HepG2 (cell line): ENCODE measurements around the gene BFSP1. TPM values are rescaled to one million over a fixed set of nuclear protein-coding genes. Genes with fewer than 3 reads are reported as not detected.

Experiments
- FOSL1 ChIP-seq: sonication (generic); formaldehyde crosslinking; IDR thresholded peaks from 2 replicates; pipeline ENCODE4 v1.9.0; 2021; ENCODE audit warnings: missing genetic modification reagents, borderline replicate concordance
- GATAD1 ChIP-seq: IDR thresholded peaks from 2 replicates; pipeline ENCODE4 v1.6.1; 2016; ENCODE audit warnings: missing genetic modification reagents, missing compliant biosample characterization
- HDAC6 ChIP-seq: fragments of 200-600 bp; sonication (generic); IDR thresholded peaks from 2 replicates; pipeline ENCODE4 v1.7.0; 2017; ENCODE audit warnings: mild to moderate bottlenecking, antibody characterized with exemption, low read length, low read depth
- MXD1 ChIP-seq: sonication (generic); formaldehyde crosslinking; IDR thresholded peaks from 2 replicates; pipeline ENCODE4 v1.4.0; 2020; ENCODE audit warnings: mild to moderate bottlenecking, missing genetic modification reagents
- PAF1 ChIP-seq: IDR thresholded peaks from 2 replicates; pipeline ENCODE4 v1.6.1; 2016; ENCODE audit warnings: missing genetic modification reagents, missing compliant biosample characterization
- RFX1 ChIP-seq: fragments of 450-650 bp; IDR thresholded peaks from 2 replicates; pipeline ENCODE4 v1.6.1; 2017
- TBL1XR1 ChIP-seq: fragments of 150-350 bp; IDR thresholded peaks from 2 replicates; pipeline ENCODE4 v1.6.1; 2014; ENCODE audit warnings: borderline replicate concordance, low read length; ENCODE audit not compliant: partially characterized antibody
- TFDP2 ChIP-seq: sonication (generic); formaldehyde crosslinking; IDR thresholded peaks from 2 replicates; pipeline ENCODE4 v1.4.0; 2020; ENCODE audit warnings: missing genetic modification reagents
- TGIF2 ChIP-seq: IDR thresholded peaks from 2 replicates; pipeline ENCODE4 v1.6.1; 2016; ENCODE audit warnings: control low read depth, missing compliant biosample characterization
- XRCC5 ChIP-seq: fragments of 200-400 bp; formaldehyde crosslinking; optimal IDR thresholded peaks from 2 replicates; pipeline ENCODE3; 2017; ENCODE audit warnings: mild to moderate bottlenecking, low read length
- YEATS2 ChIP-seq: sonication (generic); formaldehyde crosslinking; IDR thresholded peaks from 2 replicates; pipeline ENCODE4 v1.4.0; 2020; ENCODE audit warnings: missing genetic modification reagents, borderline replicate concordance
- ZBTB43 ChIP-seq: sonication (generic); formaldehyde crosslinking; conservative IDR thresholded peaks from 2 replicates; pipeline ENCODE4 v1.4.0; 2020; ENCODE audit warnings: missing genetic modification reagents
- ZNF329 ChIP-seq: sonication (generic); formaldehyde crosslinking; IDR thresholded peaks from 2 replicates; pipeline ENCODE4 v1.9.0; 2021; ENCODE audit warnings: low read depth, mild to moderate bottlenecking, missing genetic modification reagents
- ZNF335 ChIP-seq: sonication (generic); formaldehyde crosslinking; IDR thresholded peaks from 2 replicates; pipeline ENCODE4 v1.4.0; 2020; ENCODE audit warnings: missing genetic modification reagents
- ZNF407 ChIP-seq: sonication (generic); formaldehyde crosslinking; IDR thresholded peaks from one replicate; pipeline ENCODE4 v1.5.1; 2020; ENCODE audit warnings: mild to moderate bottlenecking, missing genetic modification reagents; ENCODE audit errors: not compliant biosample characterization
- ZNF770 ChIP-seq: sonication (generic); formaldehyde crosslinking; IDR thresholded peaks from 2 replicates; pipeline ENCODE4 v1.5.0; 2020; ENCODE audit warnings: mild to moderate bottlenecking, missing genetic modification reagents
- polyA plus RNA-seq, 8 experiments: library from polyadenylated mRNA; depleted of rRNA in 3 of 8; stranded (reverse) in 7 of 8; unstranded in 1 of 8; fragments of >200 nt; fragmentation: Illumina TruSeq in 4 of 8; extraction: Trizol in 4 of 8; gene quantifications; 2 replicates each; pipeline versions ENCODE4 v1.2.1 to v1.2.3, GENCODE V29; 2011 to 2016; ENCODE audit warnings: low read depth in 4 of 8, missing spikeins in 1 of 8, mixed read lengths in 1 of 8; ENCODE audit not compliant: insufficient read depth in 1 of 8
- total RNA-seq, 5 experiments: library from RNA; depleted of rRNA; stranded (reverse); fragments of >200 nt; fragmentation: Illumina TruSeq; extraction: Trizol; gene quantifications; 2 replicates each; pipeline ENCODE4 v1.2.3, GENCODE V29; 2016; ENCODE audit warnings: low read depth in 1 of 5

The BFSP1 gene
- total and polyA plus RNA-seq, 2 of the 13 experiments (the other 11 are each of a cell fraction or from before 2014, with no cell fraction given), result 0.22 to 0.26 TPM

GRCh38 chr20:17558154-17558940 lies 27.2 kb upstream of the BFSP1 start (continued):
- TF ChIP-seq MXD1 (CRISPR knock-in tag) (no peak), RFX1 (peak; percentile 51; the same call in 1 of the 2 replicates), FOSL1 (CRISPR knock-in tag) (peak; percentile 40; the same call in 1 of the 2 replicates), XRCC5 (peak; percentile 51), HDAC6 (no peak), TFDP2 (no peak), YEATS2 (CRISPR knock-in tag) (peak; percentile 66; the same call in 1 of the 2 replicates), PAF1 (CRISPR knock-in tag) (no peak), TGIF2 (no peak), ZNF770 (CRISPR knock-in tag) (no peak), GATAD1 (CRISPR knock-in tag) (no peak), ZNF407 (CRISPR knock-in tag) (no peak), ZNF329 (no peak), ZNF335 (CRISPR knock-in tag) (no peak; the same call in 1 of the 2 replicates), ZBTB43 (no peak), TBL1XR1 (peak; percentile 62)
